ENCODE results near the gene GOLT1B. TPM values are rescaled to one million over a fixed set of nuclear protein-coding genes. Genes with fewer than 3 reads are reported as not detected.

GOLT1B gene, protein sequence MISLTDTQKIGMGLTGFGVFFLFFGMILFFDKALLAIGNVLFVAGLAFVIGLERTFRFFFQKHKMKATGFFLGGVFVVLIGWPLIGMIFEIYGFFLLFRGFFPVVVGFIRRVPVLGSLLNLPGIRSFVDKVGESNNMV
- 17.7 and 49.9 TPM in 2 replicates for total RNA-seq (2011; cell fraction: chromatin; rRNA removed; ENCODE audit: low replicate concordance)
- 12.3 and 64.0 TPM in 2 replicates for total RNA-seq (2011; cell fraction: nucleolus; rRNA removed)
- 23.7 and 48.0 TPM in 2 replicates for total RNA-seq (2011; cell fraction: nucleoplasm; rRNA removed)
- 9.4 and 10.1 TPM in 2 replicates for total RNA-seq (2014; rRNA removed)
- total RNA-seq (2014; rRNA removed; fragmentation: Illumina TruSeq; extraction: Trizol), result 31.5 and 35.8 TPM in 2 replicates
- 24.9 and 27.7 TPM in 2 replicates for total RNA-seq (2015; rRNA removed; fragmentation: Illumina TruSeq; extraction: Trizol)
- 20.1 and 24.5 TPM in 2 replicates for total RNA-seq (2021)
- polyA plus RNA-seq (2011; rRNA removed), result 25.4 and 26.3 TPM in 2 replicates
- 2.0 and 9.5 TPM in 2 replicates for polyA plus RNA-seq (2011; cell fraction: cytosol; rRNA removed)
- 20.9 and 46.8 TPM in 2 replicates for polyA plus RNA-seq (2011; cell fraction: nucleus; rRNA removed)
- polyA plus RNA-seq (2012), result 20.0 and 21.1 TPM in 2 replicates
- polyA plus RNA-seq (2014; fragmentation: Illumina TruSeq; extraction: Trizol), result 22.8 and 26.7 TPM in 2 replicates
- 10 to 100 TPM; 46.5 to 66.1 TPM for polyA plus RNA-seq (2014; fragmentation: Nextera tagmentation; extraction: Ambion mirVana)
- polyA plus RNA-seq (2014; rRNA removed), result 16.4 and 20.3 TPM in 2 replicates
- 13.6 and 18.4 TPM in 2 replicates for polyA minus RNA-seq (2011; rRNA and poly(A)+ RNA removed)
- 15.2 and 19.9 TPM in 2 replicates for polyA minus RNA-seq (2011; cell fraction: cytosol; rRNA and poly(A)+ RNA removed)
- 7.4 and 17.7 TPM in 2 replicates for polyA minus RNA-seq (2011; cell fraction: nucleus; rRNA and poly(A)+ RNA removed)
- percentile 89 among the genes with signal in this experiment for Bru-seq, nascent RNA
- BruChase-seq, experiment 1, labeled RNA remaining after a 2-hour chase, result percentile 89 among the genes with signal in this experiment
- BruChase-seq, experiment 2, labeled RNA remaining after a 6-hour chase, result percentile 89 among the genes with signal in this experiment
- long read RNA-seq, experiment 1, transcript GOLT1B-201 (5 exons, 3,227 nt), result major isoform, 78 of 94 reads
- long read RNA-seq, experiment 1, transcript GOLT1B-203 (6 exons, 1,210 nt), result minor isoform, 5 of 94 reads
- long read RNA-seq, experiment 1, partial matches to known transcripts, result 5 of 94 reads
- long read RNA-seq, experiment 1, other reads (novel, unspliced or antisense), result 1 of 94 reads
- long read RNA-seq, experiment 2, partial matches to known transcripts, result 1 of 20 reads
- long read RNA-seq, experiment 2, other reads (novel, unspliced or antisense), result 13 of 20 reads
- long read RNA-seq, experiment 3, transcript GOLT1B-201 (5 exons, 3,227 nt), result major isoform, 25 of 28 reads
- long read RNA-seq, experiment 3, partial matches to known transcripts, result 1 of 28 reads
- long read RNA-seq, experiment 3, other reads (novel, unspliced or antisense), result 1 of 28 reads

DNA sequence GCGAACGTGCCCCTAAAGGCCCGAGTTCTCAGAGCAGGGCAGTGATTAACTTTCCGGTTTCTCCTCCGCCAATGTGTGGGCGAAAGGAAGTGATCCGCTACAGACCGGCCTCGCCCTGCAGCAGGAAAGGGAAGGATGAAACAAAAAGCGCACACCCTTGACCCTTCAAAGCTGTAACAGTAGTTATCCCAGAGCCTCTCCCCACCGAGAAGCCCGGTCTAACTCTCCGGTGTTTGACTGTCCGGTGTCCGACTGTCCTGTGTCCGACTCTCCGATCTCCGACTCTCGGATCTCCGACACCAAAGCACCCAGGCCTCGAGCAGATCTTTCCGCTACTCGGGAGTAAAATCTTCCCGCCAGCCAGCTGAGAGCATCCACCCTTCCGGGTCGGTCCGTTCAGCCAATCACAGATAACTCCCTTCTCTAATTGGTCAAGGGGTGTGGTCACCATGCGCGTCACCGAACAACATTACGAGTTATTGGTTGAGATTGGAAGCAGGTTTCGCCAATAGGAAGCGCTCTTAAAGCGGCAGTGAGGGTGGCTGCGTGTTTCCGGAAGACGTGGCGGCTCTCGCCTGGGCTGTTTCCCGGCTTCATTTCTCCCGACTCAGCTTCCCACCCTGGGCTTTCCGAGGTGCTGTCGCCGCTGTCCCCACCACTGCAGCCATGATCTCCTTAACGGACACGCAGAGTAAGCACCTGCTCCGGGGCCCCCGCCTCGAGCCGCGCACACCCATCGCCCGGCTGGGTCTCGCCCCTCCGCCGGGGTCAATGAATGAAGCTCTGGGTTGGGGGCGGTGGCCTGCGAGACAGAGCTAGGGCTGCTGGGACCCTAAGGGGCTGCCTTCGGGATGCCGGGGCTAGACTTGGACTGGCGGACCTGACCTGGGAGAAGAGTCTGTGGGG lies at the start of gene GOLT1B, which contains the start of gene RECQL:
GOLT1B (plus strand) TSS at position 532 of the 906 bp plus-strand sequence; CDS start at position 667, 135 bp downstream.
RECQL (minus strand) TSS at position 378 of the 906 bp plus-strand sequence. CDS start 2,065 bp downstream, outside the sequence.
- Histone ChIP-seq H3K79me2 (ENCODE audit: control insufficient read depth, insufficient read depth, low read length) (peaks cover 61% of the 10 kb centered on the region), H3K36me3 (ENCODE audit: control insufficient read depth, insufficient read depth, low read length) (peaks cover 17% of the 10 kb centered on the region; the same call in 2 of the 3 replicates), H3K4me3 (peak within 1 kb of the TSS; percentile 100), H3K4me2 (ENCODE audit: insufficient read depth, low read length) (peak within 1 kb of the TSS; percentile 89), H3K27me3 (ENCODE audit: control insufficient read depth in 2 of 2, insufficient read depth in 2 of 2, low read length in 2 of 2) (no peaks in the 10 kb centered on the region), H3K9me1 (ENCODE audit: control insufficient read depth, insufficient read depth, low read length) (no peaks in the 10 kb centered on the region), H3K9ac (ENCODE audit: insufficient read depth in 1 of 2, low read depth in 2 of 2, low read length in 2 of 2) (peak within 1 kb of the TSS; percentile 96 to 98), H2AFZ (ENCODE audit: low read depth, low read length) (peak within 1 kb of the TSS; percentile 98), H3K4me1 (replicated peaks in 1 of 2; ENCODE audit: control insufficient read depth in 2 of 2, insufficient read depth in 2 of 2, low read length in 2 of 2) (peaks cover 0 to 13% of the 10 kb centered on the region in 2 experiments; a peak in 2 of 5 replicates), H4K20me1 (replicated peaks; ENCODE audit: control insufficient read depth, insufficient read depth, low read length) (0 out of 2 replicates have a peak, but pooled peaks cover 3% of the 10 kb centered on the region), H3K9me3 (replicated peaks; ENCODE audit: control insufficient read depth, insufficient read depth, low read depth, low read length) (no peaks in the 10 kb centered on the region), H3K27ac (ENCODE audit: extremely low read depth, low read depth, low read length) (peak within 1 kb of the TSS; percentile 92)
- under 1% methylated on average over 48 of the region's 61 CpGs for WGBS (ENCODE audit: insufficient coverage, low coverage, missing lambda C conversion rate)
- DNase-seq (ENCODE audit: extremely low read depth in 1 of 4, low spot score in 3 of 4) (peak; percentile 89 to 95 (median 92)), FAIRE-seq (peak; percentile 100), ATAC-seq (peak; percentile 95)
- no TSS peak for BruUV-seq (replicated peaks)
- intact Hi-C loops (cut with micrococcal nuclease), result loop anchor here (5.0 to 10.0 kb wide), 2 partner anchors 153 to 176 kb away; partner anchors contain the start of gene LDHB
- ChIA-PET CTCF (ENCODE audit: low intra/inter-chr PET ratio) (no interaction called here), POLR2A (interaction anchor here (0.8 to 2.3 kb wide), 6 partner anchors 9 to 188 kb away, joined by 3 to 12 read pairs (median 4); no protein-coding TSS in a partner anchor)
- in situ Hi-C loops (cut with MboI), result no loop called here
- TF ChIP-seq SRSF3 (IDR thresholded peaks at IDR 0.05; ENCODE audit: insufficient read depth, low read length) (0 out of 2 replicates have a peak, but pooled peaks have one; percentile 69), ZNF695 (CRISPR knock-in tag; IDR thresholded peaks at IDR 0.05) (no peak), LCOR (CRISPR knock-in tag; IDR thresholded peaks at IDR 0.05) (0 out of 2 replicates have a peak, but pooled peaks have one; percentile 39), CBX3 (IDR thresholded peaks at IDR 0.05; ENCODE audit: borderline replicate concordance in 1 of 2, low read length in 2 of 2) (0 out of 3 replicates have a peak, but pooled peaks of 1 of the 2 experiments have one; percentile 22), ZNF561 (CRISPR knock-in tag; conservative IDR thresholded peaks at IDR 0.05) (no peak), TAF15 (IDR thresholded peaks at IDR 0.05; ENCODE audit: low read depth, low read length) (no peak)
- TF ChIP-seq, protein P1, sequence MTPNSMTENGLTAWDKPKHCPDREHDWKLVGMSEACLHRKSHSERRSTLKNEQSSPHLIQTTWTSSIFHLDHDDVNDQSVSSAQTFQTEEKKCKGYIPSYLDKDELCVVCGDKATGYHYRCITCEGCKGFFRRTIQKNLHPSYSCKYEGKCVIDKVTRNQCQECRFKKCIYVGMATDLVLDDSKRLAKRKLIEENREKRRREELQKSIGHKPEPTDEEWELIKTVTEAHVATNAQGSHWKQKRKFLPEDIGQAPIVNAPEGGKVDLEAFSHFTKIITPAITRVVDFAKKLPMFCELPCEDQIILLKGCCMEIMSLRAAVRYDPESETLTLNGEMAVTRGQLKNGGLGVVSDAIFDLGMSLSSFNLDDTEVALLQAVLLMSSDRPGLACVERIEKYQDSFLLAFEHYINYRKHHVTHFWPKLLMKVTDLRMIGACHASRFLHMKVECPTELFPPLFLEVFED (CRISPR knock-in tag; conservative IDR thresholded peaks at IDR 0.05), result no peak

Measured in K562 (cell line).